A549 (cell line): ENCODE results near the gene PIK3CD. TPM values are rescaled to one million over a fixed set of nuclear protein-coding genes. Genes with fewer than 3 reads are reported as not detected.

Experiments
- ATAC-seq, 2 experiments: fragments of 200-7000 bp in 1 of 2; fragments of >200 bp in 1 of 2; cut with Nextera tagmentation in 1 of 2; cut with Tn5 transposase in 1 of 2; 3 replicates each; pipeline versions ENCODE4 v1.8.0 to v1.9.1; 2018 to 2020; ENCODE audit warnings: mild to moderate bottlenecking in 1 of 2, moderate library complexity in 1 of 2
- CTCF ChIA-PET: fragments of 300-600 bp; sonication (Branson Sonifier 250); formaldehyde crosslinking; extraction: SDS; loops from one replicate; lab custom pipeline; 2021; ENCODE audit warnings: antibody characterized with exemption, inconsistent platforms; lab: Yijun Ruan, JAX
- POLR2A ChIA-PET: fragments of 350-600 bp; formaldehyde crosslinking; extraction: SDS; loops from one replicate; lab custom pipeline; 2021; ENCODE audit warnings: antibody characterized with exemption, inconsistent platforms; lab: Yijun Ruan, JAX
- DNase-seq, 2 experiments: peaks; one replicate each; pipeline versions ENCODE4 v3.0.0 to v3.0.0-alpha.2; 2011 to 2016; ENCODE audit warnings: low read depth in 1 of 2, low spot score in 1 of 2
- FAIRE-seq: peaks from 2 replicates; lab custom pipeline; 2011; peaks lifted over from hg19 to GRCh38; lab: Jason Lieb, UNC
- H3K27ac ChIP-seq, 2 experiments: fragments of >200 bp; sonication (Bioruptor Twin); formaldehyde crosslinking; 3 replicates each; pipeline ENCODE4 v1.5.1; 2016 to 2017
- H3K4me1 ChIP-seq: fragments of >200 bp; sonication (Bioruptor Twin); formaldehyde crosslinking; 3 replicates; pipeline ENCODE4 v1.6.1; 2016
- H3K4me2 ChIP-seq: fragments of >200 bp; sonication (Bioruptor Twin); formaldehyde crosslinking; 3 replicates; pipeline ENCODE4 v1.6.1; 2016
- H3K4me3 ChIP-seq: fragments of >200 bp; sonication (Bioruptor Twin); formaldehyde crosslinking; 3 replicates; pipeline ENCODE4 v1.5.1; 2016
- H3K9me3 ChIP-seq: fragments of >200 bp; sonication (Bioruptor Twin); formaldehyde crosslinking; 3 replicates; pipeline ENCODE4 v1.6.1; 2016
- CBX8 ChIP-seq: fragments of 200-600 bp; sonication (generic); IDR thresholded peaks from 2 replicates; pipeline ENCODE4 v1.6.1; 2016
- CHD2 ChIP-seq: fragments of 150-350 bp; IDR thresholded peaks from 2 replicates; pipeline ENCODE4 v1.6.1; 2014; ENCODE audit warnings: low read length; ENCODE audit not compliant: partially characterized antibody
- CHD4 ChIP-seq: fragments of 200-600 bp; sonication (generic); IDR thresholded peaks from 2 replicates; pipeline ENCODE4 v1.6.1; 2016; ENCODE audit warnings: antibody characterized with exemption, mild to moderate bottlenecking, borderline replicate concordance
- EHF ChIP-seq: fragments of 250-450 bp; sonication (Bioruptor Pico); IDR thresholded peaks from 2 replicates; pipeline ENCODE4 v1.5.0; 2020; ENCODE audit warnings: mild to moderate bottlenecking
- EHMT2 ChIP-seq: fragments of 200-600 bp; sonication (generic); IDR thresholded peaks from 2 replicates; pipeline ENCODE4 v1.6.1; 2016; ENCODE audit warnings: antibody characterized with exemption, low read depth, mild to moderate bottlenecking, moderate library complexity
- ESRRA ChIP-seq: fragments of 150-350 bp; IDR thresholded peaks from 2 replicates; pipeline ENCODE4 v1.6.1; 2014; ENCODE audit warnings: mild to moderate bottlenecking, low read length, borderline replicate concordance
- FOSL2 ChIP-seq, 2 experiments: fragments of 450-650 bp in 1 of 2; fragments of >200 bp in 1 of 2; sonication (Bioruptor Twin) in 1 of 2; formaldehyde crosslinking; IDR thresholded peaks; 2 replicates each; pipeline versions ENCODE4 v1.5.0 to v1.6.1; 2016 to 2020; ENCODE audit warnings: mild to moderate bottlenecking in 1 of 2, moderate library complexity in 1 of 2
- HOXA7 ChIP-seq: fragments of 250-450 bp; sonication (Bioruptor Pico); IDR thresholded peaks from 2 replicates; pipeline ENCODE4 v1.5.0; 2020; ENCODE audit warnings: mild to moderate bottlenecking, moderate library complexity
- HOXB13 ChIP-seq: fragments of 250-450 bp; sonication (Bioruptor Pico); IDR thresholded peaks from 2 replicates; pipeline ENCODE4 v1.5.0; 2020; ENCODE audit warnings: low read depth, mild to moderate bottlenecking, moderate library complexity
- JUN ChIP-seq, 2 experiments: fragments of >200 bp; sonication (Bioruptor Twin); formaldehyde crosslinking; IDR thresholded peaks; 2 replicates in 1 of 2; 3 replicates in 1 of 2; pipeline ENCODE4 v1.6.1; 2016 to 2017
- KDM1A ChIP-seq: fragments of 200-600 bp; sonication (generic); IDR thresholded peaks from 2 replicates; pipeline ENCODE4 v1.6.1; 2016; ENCODE audit warnings: low read depth, mild to moderate bottlenecking
- KDM5A ChIP-seq: fragments of 200-600 bp; sonication (generic); IDR thresholded peaks from 2 replicates; pipeline ENCODE4 v1.6.1; 2016; ENCODE audit warnings: antibody characterized with exemption, mild to moderate bottlenecking
- MAFK ChIP-seq: fragments of 450-650 bp; IDR thresholded peaks from 2 replicates; pipeline ENCODE4 v1.6.1; 2014; ENCODE audit not compliant: partially characterized antibody
- MAZ ChIP-seq: fragments of 150-350 bp; IDR thresholded peaks from 2 replicates; pipeline ENCODE4 v1.6.1; 2014; ENCODE audit warnings: antibody characterized with exemption, low read depth, low read length, borderline replicate concordance
- NFE2L2 ChIP-seq: fragments of 150-350 bp; conservative IDR thresholded peaks from 2 replicates; pipeline ENCODE4 v1.6.1; 2014; ENCODE audit warnings: low read length
- NPAS2 ChIP-seq: fragments of 250-450 bp; sonication (Bioruptor Pico); IDR thresholded peaks from 2 replicates; pipeline ENCODE4 v1.8.0; 2022; ENCODE audit warnings: mild to moderate bottlenecking, moderate library complexity, borderline replicate concordance
- PHF8 ChIP-seq: fragments of 200-600 bp; sonication (generic); IDR thresholded peaks from 2 replicates; pipeline ENCODE4 v1.6.1; 2016; ENCODE audit warnings: low read depth, mild to moderate bottlenecking, antibody characterized with exemption, moderate library complexity, borderline replicate concordance
- POLR2AphosphoS2 ChIP-seq: conservative IDR thresholded peaks from 2 replicates; pipeline ENCODE4 v1.6.1; 2012; ENCODE audit warnings: low read length, improper control_type of control experiment, inconsistent platforms
- RAD21 ChIP-seq, 2 experiments: fragments of >200 bp in 1 of 2; sonication (Bioruptor Twin) in 1 of 2; formaldehyde crosslinking in 1 of 2; IDR thresholded peaks in 1 of 2; conservative IDR thresholded peaks in 1 of 2; 2 replicates in 1 of 2; 3 replicates in 1 of 2; pipeline ENCODE4 v1.6.1; 2012 to 2018; ENCODE audit warnings: inconsistent platforms in 1 of 2
- TFCP2L1 ChIP-seq: fragments of 250-450 bp; sonication (Bioruptor Pico); IDR thresholded peaks from 2 replicates; pipeline ENCODE4 v1.5.0; 2021; ENCODE audit warnings: mild to moderate bottlenecking
- TP53 ChIP-seq: fragments of 250-450 bp; sonication (Bioruptor Pico); IDR thresholded peaks from 2 replicates; pipeline ENCODE4 v1.5.0; 2021; ENCODE audit warnings: mild to moderate bottlenecking, moderate library complexity
- ZC3H11A ChIP-seq: fragments of 450-650 bp; IDR thresholded peaks from 2 replicates; pipeline ENCODE4 v1.6.1; 2014; ENCODE audit warnings: antibody characterized with exemption, mild to moderate bottlenecking
- ZSCAN20 ChIP-seq: fragments of 250-450 bp; sonication (Bioruptor Pico); IDR thresholded peaks from 2 replicates; pipeline ENCODE4 v1.8.0; 2022; ENCODE audit warnings: mild to moderate bottlenecking, moderate library complexity
- WGBS: methylation state at CpG from one replicate; pipeline ENCODE4 v1.1.6; 2017; ENCODE audit errors: missing lambda C conversion rate; 5-methylcytosine and 5-hydroxymethylcytosine counted together
- polyA plus RNA-seq, 4 experiments: library from polyadenylated mRNA; depleted of rRNA in 3 of 4; stranded (reverse); fragments of >200 nt; fragmentation: RNase III in 1 of 4; extraction: RNeasy Plus Mini Kit Qiagen cat#74134 plus additional on column Dnase treatment in 1 of 4; gene quantifications; 2 replicates in 3 of 4; 3 replicates in 1 of 4; pipeline ENCODE4 v1.2.3, GENCODE V29; 2011 to 2017
- TF ChIP-seq, protein P1 (sequence below): IDR thresholded peaks from 2 replicates; pipeline ENCODE4 v1.6.1; 2012; ENCODE audit warnings: low read depth, borderline replicate concordance
- TF ChIP-seq, protein P2 (sequence below): fragments of 250-450 bp; sonication (Bioruptor Pico); IDR thresholded peaks from 2 replicates; pipeline ENCODE4 v1.5.0; 2021; ENCODE audit warnings: mild to moderate bottlenecking, moderate library complexity, borderline replicate concordance
- TF ChIP-seq, protein P3 (sequence below): fragments of 200-600 bp; sonication (generic); IDR thresholded peaks from 2 replicates; pipeline ENCODE4 v1.6.1; 2016; ENCODE audit warnings: antibody characterized with exemption, mild to moderate bottlenecking, moderate library complexity

PIK3CD gene
- polyA plus RNA-seq, 2 of the 4 experiments (the other 2 are of a cell fraction): 2.4 to 3.5 TPM

DNA sequence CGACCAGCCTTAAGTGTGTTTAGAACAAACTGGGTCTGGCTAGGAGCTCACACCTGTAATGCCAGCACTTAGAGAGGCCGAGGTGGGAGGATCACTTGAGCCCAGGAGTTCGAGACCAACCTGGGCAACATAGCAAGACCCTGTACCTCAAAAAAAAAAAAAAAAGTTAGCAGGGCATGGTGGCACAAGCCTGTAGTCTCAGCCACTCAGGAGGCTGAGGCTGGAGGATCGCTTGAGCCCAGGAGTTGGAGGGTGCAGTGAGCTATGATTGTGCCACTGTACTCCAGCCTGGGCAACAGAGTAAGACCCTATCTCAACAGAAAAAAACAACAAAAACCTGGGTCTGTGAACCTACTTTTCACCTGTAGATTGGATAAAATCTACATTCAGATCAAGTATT is 54.6 kb downstream of the PIK3CD start:
- Histone ChIP-seq H3K9me3 (no peaks in the 10 kb centered on the region), H3K4me3 (no peak overlapping the region), H3K4me2 (no peak overlapping the region), H3K4me1 (peaks cover under 1% of the 10 kb centered on the region; the same call in 2 of the 3 replicates), H3K27ac (no peak overlapping the region)
- ChIA-PET POLR2A (no interaction called here), CTCF (interaction anchor here (0.6 kb wide), 1 partner anchor 76 kb away, joined by 3 read pairs; no protein-coding TSS in a partner anchor)
- TF ChIP-seq ESRRA (no peak), CHD4 (no peak), MAZ (no peak), RAD21 (conservative IDR thresholded peaks at IDR 0.05 in 1 of 2, IDR thresholded peaks at IDR 0.05 in 1 of 2) (no peak), HOXB13 (no peak), CBX8 (no peak), PHF8 (no peak), TFCP2L1 (CRISPR knock-in tag) (no peak), FOSL2 (IDR thresholded peaks at IDR 0.05) (no peak), FOSL2 (CRISPR knock-in tag; IDR thresholded peaks at IDR 0.05) (no peak), POLR2AphosphoS2 (no peak), KDM5A (no peak), NPAS2 (CRISPR knock-in tag) (no peak), NFE2L2 (no peak), TP53 (CRISPR knock-in tag) (no peak)
- TF ChIP-seq, protein P1, sequence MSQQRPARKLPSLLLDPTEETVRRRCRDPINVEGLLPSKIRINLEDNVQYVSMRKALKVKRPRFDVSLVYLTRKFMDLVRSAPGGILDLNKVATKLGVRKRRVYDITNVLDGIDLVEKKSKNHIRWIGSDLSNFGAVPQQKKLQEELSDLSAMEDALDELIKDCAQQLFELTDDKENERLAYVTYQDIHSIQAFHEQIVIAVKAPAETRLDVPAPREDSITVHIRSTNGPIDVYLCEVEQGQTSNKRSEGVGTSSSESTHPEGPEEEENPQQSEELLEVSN: no peak
- TF ChIP-seq, protein P2, sequence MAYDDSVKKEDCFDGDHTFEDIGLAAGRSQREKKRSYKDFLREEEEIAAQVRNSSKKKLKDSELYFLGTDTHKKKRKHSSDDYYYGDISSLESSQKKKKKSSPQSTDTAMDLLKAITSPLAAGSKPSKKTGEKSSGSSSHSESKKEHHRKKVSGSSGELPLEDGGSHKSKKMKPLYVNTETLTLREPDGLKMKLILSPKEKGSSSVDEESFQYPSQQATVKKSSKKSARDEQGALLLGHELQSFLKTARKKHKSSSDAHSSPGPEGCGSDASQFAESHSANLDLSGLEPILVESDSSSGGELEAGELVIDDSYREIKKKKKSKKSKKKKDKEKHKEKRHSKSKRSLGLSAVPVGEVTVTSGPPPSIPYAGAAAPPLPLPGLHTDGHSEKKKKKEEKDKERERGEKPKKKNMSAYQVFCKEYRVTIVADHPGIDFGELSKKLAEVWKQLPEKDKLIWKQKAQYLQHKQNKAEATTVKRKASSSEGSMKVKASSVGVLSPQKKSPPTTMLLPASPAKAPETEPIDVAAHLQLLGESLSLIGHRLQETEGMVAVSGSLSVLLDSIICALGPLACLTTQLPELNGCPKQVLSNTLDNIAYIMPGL (CRISPR knock-in tag): no peak
- no peak for FAIRE-seq
- DNase-seq: no peak
- 91% methylated on average over 4 of the region's 4 CpGs for WGBS
- ATAC-seq: no peak

DNA sequence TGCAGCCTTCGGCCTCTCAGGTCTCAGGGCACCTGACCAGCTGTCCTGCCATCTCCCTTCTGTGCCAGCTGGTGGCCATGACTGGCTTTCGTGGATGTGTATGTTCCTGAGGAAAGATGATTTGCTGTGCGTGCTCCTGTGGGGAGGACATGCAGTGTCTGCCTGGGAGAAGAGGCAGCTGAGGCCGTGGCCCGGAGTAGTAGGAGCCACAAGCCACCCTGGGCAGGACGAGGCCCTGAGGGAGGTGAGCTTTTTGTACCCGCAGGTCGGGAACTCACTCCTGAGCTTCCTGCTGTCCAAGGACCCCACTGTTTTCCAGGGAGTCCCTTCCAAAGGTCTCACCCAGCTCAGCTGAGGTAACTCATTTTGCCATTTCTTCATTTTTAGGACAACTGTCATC is 58.5 kb downstream of the PIK3CD start:
- WGBS: 91% methylated on average over 7 of the region's 8 CpGs
- TF ChIP-seq NFE2L2 (no peak), JUN (IDR thresholded peaks at IDR 0.05) (no peak), EHMT2 (no peak), TP53 (CRISPR knock-in tag) (no peak), MAFK (no peak), ZSCAN20 (CRISPR knock-in tag) (no peak), EHF (CRISPR knock-in tag) (no peak), KDM1A (no peak), CHD4 (no peak), PHF8 (no peak), RAD21 (conservative IDR thresholded peaks at IDR 0.05 in 1 of 2, IDR thresholded peaks at IDR 0.05 in 1 of 2) (no peak), CHD2 (no peak), ZC3H11A (no peak), HOXA7 (CRISPR knock-in tag) (no peak), HOXB13 (no peak)
- TF ChIP-seq, protein P3, sequence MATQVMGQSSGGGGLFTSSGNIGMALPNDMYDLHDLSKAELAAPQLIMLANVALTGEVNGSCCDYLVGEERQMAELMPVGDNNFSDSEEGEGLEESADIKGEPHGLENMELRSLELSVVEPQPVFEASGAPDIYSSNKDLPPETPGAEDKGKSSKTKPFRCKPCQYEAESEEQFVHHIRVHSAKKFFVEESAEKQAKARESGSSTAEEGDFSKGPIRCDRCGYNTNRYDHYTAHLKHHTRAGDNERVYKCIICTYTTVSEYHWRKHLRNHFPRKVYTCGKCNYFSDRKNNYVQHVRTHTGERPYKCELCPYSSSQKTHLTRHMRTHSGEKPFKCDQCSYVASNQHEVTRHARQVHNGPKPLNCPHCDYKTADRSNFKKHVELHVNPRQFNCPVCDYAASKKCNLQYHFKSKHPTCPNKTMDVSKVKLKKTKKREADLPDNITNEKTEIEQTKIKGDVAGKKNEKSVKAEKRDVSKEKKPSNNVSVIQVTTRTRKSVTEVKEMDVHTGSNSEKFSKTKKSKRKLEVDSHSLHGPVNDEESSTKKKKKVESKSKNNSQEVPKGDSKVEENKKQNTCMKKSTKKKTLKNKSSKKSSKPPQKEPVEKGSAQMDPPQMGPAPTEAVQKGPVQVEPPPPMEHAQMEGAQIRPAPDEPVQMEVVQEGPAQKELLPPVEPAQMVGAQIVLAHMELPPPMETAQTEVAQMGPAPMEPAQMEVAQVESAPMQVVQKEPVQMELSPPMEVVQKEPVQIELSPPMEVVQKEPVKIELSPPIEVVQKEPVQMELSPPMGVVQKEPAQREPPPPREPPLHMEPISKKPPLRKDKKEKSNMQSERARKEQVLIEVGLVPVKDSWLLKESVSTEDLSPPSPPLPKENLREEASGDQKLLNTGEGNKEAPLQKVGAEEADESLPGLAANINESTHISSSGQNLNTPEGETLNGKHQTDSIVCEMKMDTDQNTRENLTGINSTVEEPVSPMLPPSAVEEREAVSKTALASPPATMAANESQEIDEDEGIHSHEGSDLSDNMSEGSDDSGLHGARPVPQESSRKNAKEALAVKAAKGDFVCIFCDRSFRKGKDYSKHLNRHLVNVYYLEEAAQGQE: no peak
- FAIRE-seq: no peak
- Histone ChIP-seq H3K4me1 (no peaks in the 10 kb centered on the region), H3K27ac (no peak overlapping the region), H3K4me2 (no peak overlapping the region), H3K4me3 (no peak overlapping the region), H3K9me3 (no peaks in the 10 kb centered on the region)
- no peak for ATAC-seq
- ChIA-PET CTCF (interaction anchor here (0.9 to 1.0 kb wide), 2 partner anchors 11 to 16 kb away, joined by 3 to 6 read pairs; no protein-coding TSS in a partner anchor), POLR2A (no interaction called here)
- no peak for DNase-seq
